Measurements from ENCODE around the gene TSPAN6.

DNA sequence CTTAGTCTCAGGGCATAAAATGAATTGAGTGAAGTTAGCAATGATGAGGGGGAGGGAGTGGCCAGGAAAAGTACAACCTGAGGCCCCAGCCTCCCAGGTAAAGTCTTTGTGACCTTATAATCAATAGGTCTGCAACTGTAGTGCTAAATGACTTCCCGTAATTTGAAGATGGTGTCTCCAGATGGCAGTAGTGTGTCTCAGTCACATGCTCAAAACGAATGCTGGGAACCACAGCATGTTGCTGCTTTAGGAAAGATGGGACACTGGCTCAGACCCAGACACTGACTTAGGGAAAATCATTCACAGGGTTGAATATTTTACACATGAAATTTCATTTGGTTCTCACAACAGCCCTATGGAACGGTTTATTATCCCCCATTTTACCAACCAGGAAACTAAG is 17.7 kb upstream of the TSPAN6 start:
- TF ChIP-seq, protein P1, sequence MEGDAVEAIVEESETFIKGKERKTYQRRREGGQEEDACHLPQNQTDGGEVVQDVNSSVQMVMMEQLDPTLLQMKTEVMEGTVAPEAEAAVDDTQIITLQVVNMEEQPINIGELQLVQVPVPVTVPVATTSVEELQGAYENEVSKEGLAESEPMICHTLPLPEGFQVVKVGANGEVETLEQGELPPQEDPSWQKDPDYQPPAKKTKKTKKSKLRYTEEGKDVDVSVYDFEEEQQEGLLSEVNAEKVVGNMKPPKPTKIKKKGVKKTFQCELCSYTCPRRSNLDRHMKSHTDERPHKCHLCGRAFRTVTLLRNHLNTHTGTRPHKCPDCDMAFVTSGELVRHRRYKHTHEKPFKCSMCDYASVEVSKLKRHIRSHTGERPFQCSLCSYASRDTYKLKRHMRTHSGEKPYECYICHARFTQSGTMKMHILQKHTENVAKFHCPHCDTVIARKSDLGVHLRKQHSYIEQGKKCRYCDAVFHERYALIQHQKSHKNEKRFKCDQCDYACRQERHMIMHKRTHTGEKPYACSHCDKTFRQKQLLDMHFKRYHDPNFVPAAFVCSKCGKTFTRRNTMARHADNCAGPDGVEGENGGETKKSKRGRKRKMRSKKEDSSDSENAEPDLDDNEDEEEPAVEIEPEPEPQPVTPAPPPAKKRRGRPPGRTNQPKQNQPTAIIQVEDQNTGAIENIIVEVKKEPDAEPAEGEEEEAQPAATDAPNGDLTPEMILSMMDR (IDR thresholded peaks at IDR 0.05), result peak; percentile 53
- TF ChIP-seq, protein P2, sequence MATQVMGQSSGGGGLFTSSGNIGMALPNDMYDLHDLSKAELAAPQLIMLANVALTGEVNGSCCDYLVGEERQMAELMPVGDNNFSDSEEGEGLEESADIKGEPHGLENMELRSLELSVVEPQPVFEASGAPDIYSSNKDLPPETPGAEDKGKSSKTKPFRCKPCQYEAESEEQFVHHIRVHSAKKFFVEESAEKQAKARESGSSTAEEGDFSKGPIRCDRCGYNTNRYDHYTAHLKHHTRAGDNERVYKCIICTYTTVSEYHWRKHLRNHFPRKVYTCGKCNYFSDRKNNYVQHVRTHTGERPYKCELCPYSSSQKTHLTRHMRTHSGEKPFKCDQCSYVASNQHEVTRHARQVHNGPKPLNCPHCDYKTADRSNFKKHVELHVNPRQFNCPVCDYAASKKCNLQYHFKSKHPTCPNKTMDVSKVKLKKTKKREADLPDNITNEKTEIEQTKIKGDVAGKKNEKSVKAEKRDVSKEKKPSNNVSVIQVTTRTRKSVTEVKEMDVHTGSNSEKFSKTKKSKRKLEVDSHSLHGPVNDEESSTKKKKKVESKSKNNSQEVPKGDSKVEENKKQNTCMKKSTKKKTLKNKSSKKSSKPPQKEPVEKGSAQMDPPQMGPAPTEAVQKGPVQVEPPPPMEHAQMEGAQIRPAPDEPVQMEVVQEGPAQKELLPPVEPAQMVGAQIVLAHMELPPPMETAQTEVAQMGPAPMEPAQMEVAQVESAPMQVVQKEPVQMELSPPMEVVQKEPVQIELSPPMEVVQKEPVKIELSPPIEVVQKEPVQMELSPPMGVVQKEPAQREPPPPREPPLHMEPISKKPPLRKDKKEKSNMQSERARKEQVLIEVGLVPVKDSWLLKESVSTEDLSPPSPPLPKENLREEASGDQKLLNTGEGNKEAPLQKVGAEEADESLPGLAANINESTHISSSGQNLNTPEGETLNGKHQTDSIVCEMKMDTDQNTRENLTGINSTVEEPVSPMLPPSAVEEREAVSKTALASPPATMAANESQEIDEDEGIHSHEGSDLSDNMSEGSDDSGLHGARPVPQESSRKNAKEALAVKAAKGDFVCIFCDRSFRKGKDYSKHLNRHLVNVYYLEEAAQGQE (IDR thresholded peaks at IDR 0.05; ENCODE audit: insufficient read depth in 1 of 2, low read depth in 2 of 2, low read length in 1 of 2), result no peak
- TF ChIP-seq POLR2AphosphoS5 (IDR thresholded peaks at IDR 0.05; ENCODE audit: low read depth, low read length) (no peak), TCF7L2 (IDR thresholded peaks at IDR 0.05; ENCODE audit: low read depth, low read length) (no peak)
